GM19324 (cell line): ENCODE data around the gene PCNX3.
A peak's percentile ranks its signal among the peaks of the same experiment; 100 is the strongest.

Experiments used
- ATAC-seq: cut with Tn5 transposase; IDR thresholded peaks from one replicate; pipeline ENCODE4 v1.9.1; 2021; ENCODE audit warnings: mild to moderate bottlenecking, moderate library complexity; ENCODE audit not compliant: unreplicated experiment, low FRiP score

PCNX3 gene

GRCh38 chr11:65580031-65580692 lies 35.4 kb upstream of the PCNX3 start:
- ATAC-seq, result no peak

- ATAC-seq, result no peak
Measured at GRCh38 chr11:65580756-65581155, 34.8 kb upstream of the PCNX3 start.

GRCh38 chr11:65581928-65582327 lies 33.6 kb upstream of the PCNX3 start:
- no peak for ATAC-seq

GRCh38 chr11:65583589-65583988 lies 32.0 kb upstream of the PCNX3 start:
- no peak for ATAC-seq

GRCh38 chr11:65584106-65584505 lies 31.5 kb upstream of the PCNX3 start:
- ATAC-seq, result no peak

GRCh38 chr11:65584723-65585171 lies 30.8 kb upstream of the PCNX3 start:
- no peak for ATAC-seq

GRCh38 chr11:65585396-65586246 lies 30.0 kb upstream of the PCNX3 start:
- ATAC-seq, result no peak

- no peak for ATAC-seq
Measured at GRCh38 chr11:65586247-65586630, 29.3 kb upstream of the PCNX3 start.

GRCh38 chr11:65586676-65587075 lies 28.9 kb upstream of the PCNX3 start:
- ATAC-seq, result no peak

GRCh38 chr11:65588199-65589054 lies 27.1 kb upstream of the PCNX3 start:
- peak; percentile 72 for ATAC-seq

- ATAC-seq, result no peak
Measured at GRCh38 chr11:65589444-65590239, 25.9 kb upstream of the PCNX3 start.

GRCh38 chr11:65590240-65590738 lies 25.3 kb upstream of the PCNX3 start:
- ATAC-seq, result no peak

GRCh38 chr11:65591939-65592857 lies 23.4 kb upstream of the PCNX3 start:
- no peak for ATAC-seq

GRCh38 chr11:65592858-65593517 lies 22.6 kb upstream of the PCNX3 start:
- no peak for ATAC-seq

GRCh38 chr11:65593518-65594414 lies 21.8 kb upstream of the PCNX3 start:
- no peak for ATAC-seq

GRCh38 chr11:65595131-65595530 lies 20.4 kb upstream of the PCNX3 start:
- ATAC-seq, result no peak

GRCh38 chr11:65595543-65596281 lies 19.9 kb upstream of the PCNX3 start, which contains the start of gene KCNK7:
Gene KCNK7, minus strand, starts transcription at chr11:65595800. Its CDS starts 28 bp downstream, at chr11:65595772.
- no peak for ATAC-seq
